ENCODE data around the gene VGLL3.

VGLL3 gene

DNA sequence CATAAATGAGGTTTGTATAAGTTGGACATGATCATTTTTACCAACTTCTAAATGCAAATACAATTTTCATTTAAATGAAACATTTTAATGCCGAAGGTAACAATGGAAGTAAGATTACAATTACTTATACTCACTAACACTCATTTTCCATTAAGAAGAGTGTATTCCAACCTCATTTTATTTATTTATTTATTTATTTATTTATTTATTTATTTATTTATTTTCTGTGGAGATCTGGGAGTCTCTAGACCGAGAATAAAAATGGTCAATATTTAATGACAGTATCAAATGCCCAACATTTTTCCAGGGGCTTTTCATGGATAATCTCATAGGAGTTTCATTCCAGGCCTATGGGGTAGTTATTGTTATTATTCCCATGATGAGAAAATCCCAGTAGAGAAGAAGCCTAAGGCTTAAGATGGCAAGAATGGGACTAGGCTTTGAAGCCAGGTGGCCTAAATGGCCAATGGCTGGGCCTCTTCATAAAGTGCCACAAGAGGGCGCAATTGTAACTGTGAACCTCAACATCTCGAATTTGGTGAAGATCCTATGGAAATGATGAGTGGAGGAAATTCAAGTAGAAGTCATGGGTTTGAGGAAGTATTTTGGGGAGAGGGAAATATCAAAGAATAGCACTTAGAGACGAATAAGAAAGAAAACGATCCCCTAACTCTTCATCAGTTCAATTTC is 21.3 kb downstream of the VGLL3 start:
- no peaks in the 10 kb centered on the region for H3F3A ChIP-seq (ENCODE audit: control insufficient read depth, insufficient read depth)
- no peaks in the 10 kb centered on the region for H3K36me3 ChIP-seq (ENCODE audit: control insufficient read depth, low read length)
- H3K9me2 ChIP-seq (replicated peaks; ENCODE audit: control insufficient read depth, low read length), result no peaks in the 10 kb centered on the region
- no peaks in the 10 kb centered on the region for H3K79me2 ChIP-seq (ENCODE audit: control insufficient read depth, low read length)
- H3K27ac ChIP-seq (ENCODE audit: low read depth, low read length), result no peak overlapping the region
- no peaks in the 10 kb centered on the region for H4K20me1 ChIP-seq (ENCODE audit: control insufficient read depth, insufficient read depth, low read depth, low read length)
- no peaks in the 10 kb centered on the region for H3K27me3 ChIP-seq (ENCODE audit: control insufficient read depth, low read length)
- no peaks in the 10 kb centered on the region for H3K9me3 ChIP-seq (ENCODE audit: control insufficient read depth, insufficient read depth, low read length)
- TF ChIP-seq, protein P1, sequence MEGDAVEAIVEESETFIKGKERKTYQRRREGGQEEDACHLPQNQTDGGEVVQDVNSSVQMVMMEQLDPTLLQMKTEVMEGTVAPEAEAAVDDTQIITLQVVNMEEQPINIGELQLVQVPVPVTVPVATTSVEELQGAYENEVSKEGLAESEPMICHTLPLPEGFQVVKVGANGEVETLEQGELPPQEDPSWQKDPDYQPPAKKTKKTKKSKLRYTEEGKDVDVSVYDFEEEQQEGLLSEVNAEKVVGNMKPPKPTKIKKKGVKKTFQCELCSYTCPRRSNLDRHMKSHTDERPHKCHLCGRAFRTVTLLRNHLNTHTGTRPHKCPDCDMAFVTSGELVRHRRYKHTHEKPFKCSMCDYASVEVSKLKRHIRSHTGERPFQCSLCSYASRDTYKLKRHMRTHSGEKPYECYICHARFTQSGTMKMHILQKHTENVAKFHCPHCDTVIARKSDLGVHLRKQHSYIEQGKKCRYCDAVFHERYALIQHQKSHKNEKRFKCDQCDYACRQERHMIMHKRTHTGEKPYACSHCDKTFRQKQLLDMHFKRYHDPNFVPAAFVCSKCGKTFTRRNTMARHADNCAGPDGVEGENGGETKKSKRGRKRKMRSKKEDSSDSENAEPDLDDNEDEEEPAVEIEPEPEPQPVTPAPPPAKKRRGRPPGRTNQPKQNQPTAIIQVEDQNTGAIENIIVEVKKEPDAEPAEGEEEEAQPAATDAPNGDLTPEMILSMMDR (IDR thresholded peaks at IDR 0.05; ENCODE audit: low read depth, low read length, poor library complexity, severe bottlenecking), result peak; percentile 90
- no peak for TF ChIP-seq EZH2phosphoT487 (IDR thresholded peaks at IDR 0.05; ENCODE audit: borderline replicate concordance, low read length)
- no peaks in the 10 kb centered on the region for H3K4me1 ChIP-seq (ENCODE audit: control insufficient read depth, low read length)
- no peak overlapping the region for H3K4me2 ChIP-seq (ENCODE audit: low read length)
- no peak overlapping the region for H3K4me3 ChIP-seq (ENCODE audit: low read length)

DNA sequence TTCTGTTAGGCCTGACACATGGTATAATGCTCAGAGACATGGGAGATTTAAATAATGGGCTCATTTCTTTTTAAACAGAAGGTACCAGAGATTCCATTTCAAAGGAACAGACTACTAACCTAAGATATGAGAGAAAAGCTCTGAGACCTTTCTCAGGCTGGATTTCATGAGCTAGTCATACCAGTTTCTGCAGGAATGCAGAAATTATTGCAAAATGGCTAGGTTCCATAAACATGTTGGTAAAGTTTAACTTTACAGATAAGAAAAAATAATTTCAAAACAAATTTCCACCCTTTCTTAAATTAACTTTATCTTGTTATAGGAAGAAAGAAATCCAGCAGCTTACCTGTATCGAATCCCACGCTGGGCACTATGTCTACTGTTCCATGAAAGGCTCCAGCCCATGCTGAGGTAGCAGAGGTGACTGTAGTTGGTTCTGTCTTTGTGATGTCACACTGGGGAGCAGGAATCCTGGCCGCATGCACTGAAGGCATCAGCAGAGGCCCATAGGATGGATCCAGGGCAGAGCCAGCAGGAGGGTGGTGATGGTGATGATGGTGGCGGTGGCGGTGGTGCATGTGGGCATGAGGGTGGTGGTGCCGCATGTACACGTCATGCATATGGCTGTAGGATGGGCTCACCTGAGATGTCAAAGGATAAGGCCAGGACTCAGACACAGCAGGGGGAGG is 22.6 kb downstream of the VGLL3 start:
- H3K9me3 ChIP-seq (ENCODE audit: control insufficient read depth, insufficient read depth, low read length), result no peaks in the 10 kb centered on the region
- no peaks in the 10 kb centered on the region for H3K9me2 ChIP-seq (replicated peaks; ENCODE audit: control insufficient read depth, low read length)
- H3K4me1 ChIP-seq (ENCODE audit: control insufficient read depth, low read length), result no peaks in the 10 kb centered on the region
- no peak overlapping the region for H3K4me2 ChIP-seq (ENCODE audit: low read length)
- H3K4me3 ChIP-seq (ENCODE audit: low read length), result no peak overlapping the region
- H4K20me1 ChIP-seq (ENCODE audit: control insufficient read depth, insufficient read depth, low read depth, low read length), result no peaks in the 10 kb centered on the region
- H3K79me2 ChIP-seq (ENCODE audit: control insufficient read depth, low read length), result no peaks in the 10 kb centered on the region
- no peaks in the 10 kb centered on the region for H3F3A ChIP-seq (ENCODE audit: control insufficient read depth, insufficient read depth)
- no peak overlapping the region for H3K27ac ChIP-seq (ENCODE audit: low read depth, low read length)
- no peaks in the 10 kb centered on the region for H3K36me3 ChIP-seq (ENCODE audit: control insufficient read depth, low read length)
- H3K27me3 ChIP-seq (ENCODE audit: control insufficient read depth, low read length), result no peaks in the 10 kb centered on the region
- TF ChIP-seq, protein P1 (IDR thresholded peaks at IDR 0.05; ENCODE audit: low read depth, low read length, poor library complexity, severe bottlenecking), result no peak
- no peak for TF ChIP-seq EZH2phosphoT487 (IDR thresholded peaks at IDR 0.05; ENCODE audit: borderline replicate concordance, low read length)

DNA sequence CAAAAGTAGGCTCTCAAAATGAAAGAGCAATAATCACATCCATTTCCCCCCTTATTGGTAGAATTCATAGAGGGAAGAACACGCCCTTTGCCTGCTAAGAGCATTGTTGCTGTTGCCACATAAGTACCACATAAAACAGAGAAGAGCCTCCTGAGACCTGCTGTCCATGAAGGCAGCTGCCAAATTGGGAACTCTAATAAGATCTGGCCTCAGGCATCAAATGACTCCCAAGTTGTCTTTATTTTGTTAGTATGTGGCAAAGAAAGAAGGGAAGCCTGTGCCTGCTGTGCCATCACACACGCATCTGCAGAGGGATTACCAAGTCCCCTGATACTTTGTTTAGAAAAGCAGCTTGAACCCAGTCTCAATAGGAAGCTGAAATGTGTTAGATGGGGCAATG is 23.9 kb downstream of the VGLL3 start:
- H3K27me3 ChIP-seq (ENCODE audit: control insufficient read depth, low read length), result no peaks in the 10 kb centered on the region
- H3K4me1 ChIP-seq (ENCODE audit: control insufficient read depth, low read length), result no peaks in the 10 kb centered on the region
- no peaks in the 10 kb centered on the region for H3K9me2 ChIP-seq (replicated peaks; ENCODE audit: control insufficient read depth, low read length)
- H3K4me2 ChIP-seq (ENCODE audit: low read length), result no peak overlapping the region
- no peaks in the 10 kb centered on the region for H3K79me2 ChIP-seq (ENCODE audit: control insufficient read depth, low read length)
- H3K27ac ChIP-seq (ENCODE audit: low read depth, low read length), result no peak overlapping the region
- H3F3A ChIP-seq (ENCODE audit: control insufficient read depth, insufficient read depth), result no peaks in the 10 kb centered on the region
- H3K9me3 ChIP-seq (ENCODE audit: control insufficient read depth, insufficient read depth, low read length), result no peaks in the 10 kb centered on the region
- no peaks in the 10 kb centered on the region for H3K36me3 ChIP-seq (ENCODE audit: control insufficient read depth, low read length)
- H3K4me3 ChIP-seq (ENCODE audit: low read length), result no peak overlapping the region
- TF ChIP-seq EZH2phosphoT487 (IDR thresholded peaks at IDR 0.05; ENCODE audit: borderline replicate concordance, low read length), result no peak
- TF ChIP-seq, protein P1 (IDR thresholded peaks at IDR 0.05; ENCODE audit: low read depth, low read length, poor library complexity, severe bottlenecking), result no peak
- H4K20me1 ChIP-seq (ENCODE audit: control insufficient read depth, insufficient read depth, low read depth, low read length), result no peaks in the 10 kb centered on the region
